Vagina (tissue), 2 donors: ENCODE measurements around the gene TTC7B. TPM values are rescaled to one million over a fixed set of nuclear protein-coding genes. Genes with fewer than 3 reads are reported as not detected.
A peak's percentile ranks its signal among the peaks of the same experiment; 100 is the strongest.

Source experiments
- DNase-seq, 2 donors: peaks; one replicate each; pipeline ENCODE4 v3.0.0-alpha.2; 2017; ENCODE audit errors: extremely low spot score in 2 of 2
- H3K27ac ChIP-seq: fragments of 200-600 bp; sonication (generic); one replicate; pipeline ENCODE4 v1.5.1; 2019
- H3K27me3 ChIP-seq: fragments of 200-600 bp; sonication (generic); one replicate; pipeline ENCODE4 v1.5.1; 2019
- H3K36me3 ChIP-seq, 2 donors: fragments of 200-600 bp; sonication (generic); one replicate each; pipeline ENCODE4 v1.5.1; 2017 to 2019
- H3K4me1 ChIP-seq: fragments of 200-600 bp; sonication (generic); one replicate; pipeline ENCODE4 v1.5.1; 2019
- H3K4me3 ChIP-seq, 2 donors: fragments of 200-600 bp; sonication (generic); 1 replicate in 1 of 2; 2 replicates in 1 of 2; pipeline ENCODE4 v1.5.1; 2016 to 2019
- H3K9me3 ChIP-seq: fragments of 200-600 bp; sonication (generic); one replicate; pipeline ENCODE4 v1.5.1; 2019
- POLR2A ChIP-seq, 2 donors: fragments of 450-650 bp; IDR thresholded peaks; one replicate each; pipeline ENCODE4 v1.6.1; 2017; ENCODE audit warnings: antibody characterized with exemption in 2 of 2, mild to moderate bottlenecking in 2 of 2, moderate library complexity in 2 of 2
- POLR2AphosphoS5 ChIP-seq, 2 donors: sonication (generic); formaldehyde crosslinking; IDR thresholded peaks; one replicate each; pipeline ENCODE4 v1.9.0; 2017; ENCODE audit warnings: antibody characterized with exemption in 2 of 2, mild to moderate bottlenecking in 2 of 2, low read depth in 1 of 2; ENCODE audit not compliant: insufficient read depth in 1 of 2
- intact Hi-C: fragments of 100-400 bp; cut with DNase I; formaldehyde crosslinking; loops from one replicate; pipeline ENCODE4 v1.15.1; 2023
- total RNA-seq: library from RNA; depleted of rRNA; stranded (reverse); fragments of >200 nt; gene quantifications from one replicate; pipeline ENCODE4 v1.2.3, GENCODE V29; 2016
- TF ChIP-seq, protein P1 (sequence below), 3 experiments: fragments of 450-650 bp in 2 of 3; fragments of 200-600 bp in 1 of 3; sonication (generic) in 1 of 3; IDR thresholded peaks; one replicate each; pipeline ENCODE4 v1.5.1; 2017 to 2019; ENCODE audit warnings: antibody characterized with exemption in 3 of 3, mild to moderate bottlenecking in 2 of 3, moderate library complexity in 2 of 3

TTC7B gene
- total RNA-seq, 1 donor from 2014 or later, result 56.0 TPM

GRCh38 chr14:90756755-90757345, 59.4 kb downstream of the TTC7B start:
- H3K27ac ChIP-seq, result no peak overlapping the region
- H3K36me3 ChIP-seq, result no peaks in the 10 kb centered on the region
- TF ChIP-seq POLR2AphosphoS5 (IDR thresholded peaks at IDR 0.05; ENCODE audit: insufficient read depth in 1 of 2, low read depth in 1 of 2) (no peak), POLR2A (IDR thresholded peaks at IDR 0.05) (no peak)
- TF ChIP-seq, protein P1, sequence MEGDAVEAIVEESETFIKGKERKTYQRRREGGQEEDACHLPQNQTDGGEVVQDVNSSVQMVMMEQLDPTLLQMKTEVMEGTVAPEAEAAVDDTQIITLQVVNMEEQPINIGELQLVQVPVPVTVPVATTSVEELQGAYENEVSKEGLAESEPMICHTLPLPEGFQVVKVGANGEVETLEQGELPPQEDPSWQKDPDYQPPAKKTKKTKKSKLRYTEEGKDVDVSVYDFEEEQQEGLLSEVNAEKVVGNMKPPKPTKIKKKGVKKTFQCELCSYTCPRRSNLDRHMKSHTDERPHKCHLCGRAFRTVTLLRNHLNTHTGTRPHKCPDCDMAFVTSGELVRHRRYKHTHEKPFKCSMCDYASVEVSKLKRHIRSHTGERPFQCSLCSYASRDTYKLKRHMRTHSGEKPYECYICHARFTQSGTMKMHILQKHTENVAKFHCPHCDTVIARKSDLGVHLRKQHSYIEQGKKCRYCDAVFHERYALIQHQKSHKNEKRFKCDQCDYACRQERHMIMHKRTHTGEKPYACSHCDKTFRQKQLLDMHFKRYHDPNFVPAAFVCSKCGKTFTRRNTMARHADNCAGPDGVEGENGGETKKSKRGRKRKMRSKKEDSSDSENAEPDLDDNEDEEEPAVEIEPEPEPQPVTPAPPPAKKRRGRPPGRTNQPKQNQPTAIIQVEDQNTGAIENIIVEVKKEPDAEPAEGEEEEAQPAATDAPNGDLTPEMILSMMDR (IDR thresholded peaks at IDR 0.05), result no peak
- H3K27me3 ChIP-seq, result no peaks in the 10 kb centered on the region
- H3K4me3 ChIP-seq, result no peak overlapping the region
- intact Hi-C loops, result loop anchor here (10.0 kb wide), 1 partner anchor 352 kb away; no protein-coding TSS in a partner anchor
- peaks cover 13% of the 10 kb centered on the region for H3K4me1 ChIP-seq
- no peaks in the 10 kb centered on the region for H3K9me3 ChIP-seq
- DNase-seq, result peak in 1 of 2 donors; percentile 77

DNA sequence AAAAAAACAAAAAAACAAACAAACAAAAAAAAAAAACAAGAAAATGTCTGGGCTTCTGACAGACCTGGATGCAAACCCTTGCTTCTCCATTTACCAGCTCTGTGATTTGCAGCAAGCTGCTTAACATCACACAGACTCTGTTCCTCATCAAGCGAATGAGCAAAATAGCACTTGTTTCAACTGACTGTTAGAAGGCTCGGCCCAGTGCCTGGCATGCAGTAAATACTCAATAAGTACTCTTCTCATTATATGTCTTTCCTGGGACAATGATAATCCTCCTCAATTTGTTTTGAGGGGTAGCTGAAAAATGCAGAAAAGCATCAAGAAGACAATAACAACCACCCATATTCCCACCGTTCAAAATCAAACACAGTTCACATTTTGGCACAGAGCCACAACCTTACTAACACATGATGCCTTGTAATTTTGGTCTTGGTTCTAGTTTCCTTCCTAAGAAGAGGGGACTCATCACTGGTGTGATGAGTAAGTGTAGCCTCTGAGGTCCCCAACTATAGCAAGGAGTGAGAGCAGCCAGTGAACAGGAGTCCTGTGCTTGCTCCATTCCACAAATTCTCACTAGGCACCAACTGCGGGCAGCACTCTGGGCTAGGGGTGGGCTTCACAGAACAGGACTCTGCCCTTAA, 60.4 kb downstream of the TTC7B start:
- intact Hi-C loops, result loop anchor here (10.0 kb wide), 1 partner anchor 351 kb away; no protein-coding TSS in a partner anchor
- peak in 1 of 2 donors; percentile 37 for DNase-seq
- Histone ChIP-seq H3K4me3 (no peak overlapping the region), H3K27me3 (no peaks in the 10 kb centered on the region), H3K4me1 (peaks cover 13% of the 10 kb centered on the region), H3K9me3 (no peaks in the 10 kb centered on the region), H3K27ac (no peak overlapping the region), H3K36me3 (no peaks in the 10 kb centered on the region)
- TF ChIP-seq, protein P1 (IDR thresholded peaks at IDR 0.05), result no peak
- TF ChIP-seq POLR2A (IDR thresholded peaks at IDR 0.05) (no peak), POLR2AphosphoS5 (IDR thresholded peaks at IDR 0.05; ENCODE audit: insufficient read depth in 1 of 2, low read depth in 1 of 2) (no peak)

GRCh38 chr14:90753456-90754005, 62.7 kb downstream of the TTC7B start:
- no peaks in the 10 kb centered on the region for H3K36me3 ChIP-seq
- no peak overlapping the region for H3K27ac ChIP-seq
- H3K4me1 ChIP-seq, result peaks cover under 1% of the 10 kb centered on the region
- DNase-seq, result peak in 1 of 2 donors; percentile 18
- no peaks in the 10 kb centered on the region for H3K27me3 ChIP-seq
- H3K9me3 ChIP-seq, result peaks cover 6% of the 10 kb centered on the region
- TF ChIP-seq POLR2A (IDR thresholded peaks at IDR 0.05) (no peak), POLR2AphosphoS5 (IDR thresholded peaks at IDR 0.05; ENCODE audit: insufficient read depth in 1 of 2, low read depth in 1 of 2) (no peak)
- TF ChIP-seq, protein P1 (IDR thresholded peaks at IDR 0.05), result no peak
- intact Hi-C loops, result loop anchor here (10.0 kb wide), 1 partner anchor 349 kb away; no protein-coding TSS in a partner anchor
- H3K4me3 ChIP-seq, result no peak overlapping the region

- H3K36me3 ChIP-seq, result no peaks in the 10 kb centered on the region
- no peak for DNase-seq
- no peak for TF ChIP-seq POLR2AphosphoS5 (IDR thresholded peaks at IDR 0.05; ENCODE audit: insufficient read depth in 1 of 2, low read depth in 1 of 2)
- TF ChIP-seq POLR2A (IDR thresholded peaks at IDR 0.05), result no peak
- TF ChIP-seq, protein P1 (IDR thresholded peaks at IDR 0.05), result no peak
- intact Hi-C loops, result loop anchor here (10.0 kb wide), 1 partner anchor 346 kb away; no protein-coding TSS in a partner anchor
- H3K4me1 ChIP-seq, result no peaks in the 10 kb centered on the region
- no peak overlapping the region for H3K27ac ChIP-seq
- peaks cover 6% of the 10 kb centered on the region for H3K9me3 ChIP-seq
- no peaks in the 10 kb centered on the region for H3K27me3 ChIP-seq
- no peak overlapping the region for H3K4me3 ChIP-seq
Observed at GRCh38 chr14:90750701-90751100, 65.5 kb downstream of the TTC7B start.
